GM18499 (cell line): Measurements from ENCODE around the gene NPC1L1.

ENCODE experiments used
- ATAC-seq: cut with Tn5 transposase; IDR thresholded peaks from one replicate; pipeline ENCODE4 v1.9.1; 2021; ENCODE audit warnings: moderate number of reproducible peaks; ENCODE audit not compliant: insufficient read depth, unreplicated experiment

NPC1L1 gene

DNA sequence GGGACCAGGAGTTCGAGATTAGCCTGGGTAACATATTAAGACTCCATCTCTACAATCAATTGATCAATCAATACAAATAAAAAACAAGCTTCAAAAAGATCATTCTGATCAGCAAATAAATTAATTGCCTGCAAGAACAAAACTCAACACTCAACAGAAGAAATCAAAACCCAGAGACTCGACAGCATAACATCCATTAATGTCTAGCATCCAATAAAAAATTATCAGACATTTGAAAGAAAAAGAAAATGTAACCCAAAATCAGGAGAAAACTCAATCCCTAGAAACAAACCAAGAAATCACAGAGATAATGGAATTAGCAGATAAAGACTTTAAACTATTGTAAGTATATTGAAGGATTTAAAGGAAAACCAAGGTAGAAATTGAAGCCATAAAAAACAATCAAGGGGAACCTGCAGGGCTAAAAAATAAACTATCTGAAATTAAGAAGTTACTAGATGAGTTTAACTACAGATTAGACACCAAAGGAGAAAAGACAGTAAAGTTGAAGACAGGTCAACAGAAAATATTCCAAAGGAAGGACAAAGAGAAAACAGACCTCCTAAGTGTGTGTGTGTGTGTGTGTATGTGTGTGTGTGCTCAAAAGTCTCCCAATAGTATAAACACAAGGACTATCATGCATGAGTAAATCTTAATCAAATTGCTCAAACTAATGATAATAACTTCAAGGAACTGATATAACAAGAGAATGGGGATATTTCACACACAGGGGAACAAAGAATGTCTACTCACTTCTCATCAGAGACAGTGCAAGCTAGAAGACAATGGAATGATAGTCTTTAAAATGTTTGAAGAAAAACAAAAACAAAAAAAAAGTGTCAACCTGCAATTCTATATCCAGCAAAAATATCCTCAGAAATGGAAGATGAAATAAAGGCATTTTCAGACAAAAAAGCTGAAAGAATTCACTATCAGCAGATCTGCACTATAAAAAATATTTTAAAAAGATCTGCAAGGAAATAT, 58.3 kb downstream of the NPC1L1 start:
- no peak for ATAC-seq

- no peak for ATAC-seq
Measured at GRCh38 chr7:44477938-44478337, 63.2 kb downstream of the NPC1L1 start.

GRCh38 chr7:44477063-44477830, 63.9 kb downstream of the NPC1L1 start:
- peak; percentile 73 for ATAC-seq

GRCh38 chr7:44476313-44476712, 64.8 kb downstream of the NPC1L1 start:
- ATAC-seq = no peak

DNA sequence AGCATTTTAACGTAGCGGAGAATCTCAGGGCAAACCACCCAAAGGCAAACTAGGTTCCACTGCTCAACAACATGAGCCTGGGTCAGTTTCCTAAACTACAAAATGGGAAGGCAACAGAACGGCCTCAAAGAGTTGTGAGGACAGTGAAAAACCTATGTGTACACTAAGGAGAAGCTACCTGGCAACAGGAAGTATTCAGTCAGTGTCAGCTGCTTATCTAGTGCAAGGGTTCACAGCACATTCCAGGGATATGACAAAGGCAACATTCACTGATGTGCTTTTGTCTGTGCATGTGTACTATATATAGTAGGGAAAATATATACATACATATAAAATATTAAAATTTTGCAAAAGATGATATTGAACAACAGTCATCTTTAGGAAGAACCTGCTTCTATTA, 67.8 kb downstream of the NPC1L1 start:
- ATAC-seq = no peak

- no peak for ATAC-seq
Measured at GRCh38 chr7:44472843-44473242, 68.3 kb downstream of the NPC1L1 start.

GRCh38 chr7:44471850-44472249, 69.3 kb downstream of the NPC1L1 start:
- no peak for ATAC-seq

DNA sequence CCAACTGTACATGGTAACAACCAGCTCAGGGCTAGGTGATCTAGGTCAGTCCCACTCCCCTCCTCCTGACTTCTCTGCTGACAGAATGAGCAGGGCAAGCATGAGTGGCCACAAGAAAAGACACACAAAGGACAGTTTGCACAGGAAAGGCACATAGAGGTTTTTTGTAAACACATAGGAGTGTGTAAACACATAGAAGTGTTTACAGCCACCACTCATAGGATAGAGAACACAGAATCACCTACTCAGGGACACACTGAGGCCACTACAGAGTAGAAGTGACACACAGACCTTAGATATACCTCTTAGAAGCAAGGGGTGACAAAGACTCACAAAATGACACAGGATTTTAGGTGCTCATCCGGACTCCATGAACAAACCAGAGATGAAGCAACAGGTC, 69.7 kb downstream of the NPC1L1 start:
- no peak for ATAC-seq

GRCh38 chr7:44470628-44471245, 70.4 kb downstream of the NPC1L1 start:
- ATAC-seq = no peak

DNA sequence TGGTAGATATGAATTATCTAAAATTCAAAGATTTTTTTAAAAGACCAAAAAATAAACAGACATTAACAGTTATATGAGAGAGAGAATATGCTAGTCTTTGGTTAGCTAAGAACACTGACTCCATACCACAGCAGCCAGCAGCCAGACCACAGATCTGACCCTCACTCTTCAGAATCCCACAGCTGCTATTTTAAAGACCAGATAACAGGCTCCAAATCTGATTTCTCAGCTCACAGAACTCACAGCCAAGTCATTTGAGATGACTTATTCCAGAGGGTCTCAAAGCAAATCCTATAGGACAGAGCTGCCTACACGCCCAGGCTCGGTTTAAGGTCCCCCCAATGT, 71.0 kb downstream of the NPC1L1 start:
- no peak for ATAC-seq

DNA sequence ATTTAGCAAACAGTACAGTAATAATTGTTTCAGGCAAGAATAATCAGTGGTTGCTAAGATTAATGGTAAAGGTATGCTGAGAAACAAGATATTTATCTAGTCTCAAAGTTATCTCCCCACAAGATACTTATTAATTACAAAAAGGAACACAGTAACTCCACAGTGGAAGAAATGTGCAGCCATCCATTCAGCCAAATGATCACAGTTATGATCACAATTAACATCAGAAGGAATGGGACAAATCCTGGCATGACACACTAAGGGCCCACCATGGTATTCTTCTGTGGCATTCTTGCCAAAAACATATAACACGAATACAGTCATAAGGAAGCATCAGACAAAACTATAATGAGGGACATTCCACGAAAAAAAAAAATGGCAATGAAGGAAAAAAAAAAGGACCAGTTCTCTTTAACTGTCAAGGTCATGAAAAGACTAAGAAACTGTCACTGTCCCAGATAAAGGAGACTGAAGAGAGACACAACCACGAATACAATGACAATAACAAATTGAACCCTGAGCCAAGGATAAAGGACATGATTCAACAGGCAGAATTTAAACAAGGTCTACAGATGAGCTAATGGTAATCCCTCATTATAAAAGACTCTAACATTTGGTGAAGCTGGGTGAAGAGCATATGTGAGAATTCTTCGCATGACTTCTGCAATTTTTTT, 71.5 kb downstream of the NPC1L1 start:
- ATAC-seq = no peak

DNA sequence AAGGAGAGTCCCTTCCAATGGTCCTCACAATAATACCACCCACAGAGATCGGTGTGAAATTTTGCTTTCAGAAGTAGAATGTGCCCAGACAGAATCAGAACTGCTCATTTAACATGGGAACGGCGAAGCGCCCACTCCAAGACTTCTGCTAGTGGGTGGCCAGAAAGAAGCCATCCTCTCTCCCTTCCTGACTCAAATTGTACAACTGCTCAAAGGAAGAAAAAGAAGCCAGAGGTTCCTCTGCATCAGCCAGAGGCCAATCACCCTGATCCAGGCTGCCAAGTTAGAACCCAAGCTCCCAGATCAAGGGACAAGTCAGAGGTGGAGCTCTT, 73.9 kb downstream of the NPC1L1 start:
- ATAC-seq = no peak

- no peak for ATAC-seq
Measured at GRCh38 chr7:44466300-44467216, 74.6 kb downstream of the NPC1L1 start.

- ATAC-seq = no peak
Measured at GRCh38 chr7:44465490-44465889, 75.6 kb downstream of the NPC1L1 start.

GRCh38 chr7:44463169-44463808, 77.8 kb downstream of the NPC1L1 start:
- ATAC-seq = no peak
